MCF 10A (cell line): Measurements from ENCODE around the gene RERE. TPM values are rescaled to one million over a fixed set of nuclear protein-coding genes. Genes with fewer than 3 reads are reported as not detected.
A peak's percentile ranks its signal among the peaks of the same experiment; 100 is the strongest.
"Not testable (repeated sequence)": the region's sequence is repeated elsewhere in the genome, so short reads cannot be mapped to it uniquely, and the experiment has no call there.

Source experiments
- BruUV-seq: library from RNA; stranded (reverse); fragments of 400-500 nt; replicated peaks from 2 replicates; lab custom pipeline; 2021; lab: Mats Ljungman, UMichigan
- CTCF ChIA-PET: fragments of 300-600 bp; sonication (Branson Sonifier 250); formaldehyde crosslinking; extraction: SDS; loops from one replicate; lab custom pipeline; 2021; ENCODE audit warnings: antibody characterized with exemption, inconsistent platforms; lab: Yijun Ruan, JAX
- POLR2A ChIA-PET: fragments of 300-600, 350-650 bp; sonication (Branson Sonifier 250); formaldehyde crosslinking; extraction: SDS; loops from one replicate; lab custom pipeline; 2020; ENCODE audit warnings: antibody characterized with exemption, inconsistent platforms; lab: Yijun Ruan, JAX
- DNase-seq: peaks from one replicate; pipeline ENCODE4 v3.0.0-alpha.2; 2018; ENCODE audit not compliant: unreplicated experiment
- H3K27ac Mint-ChIP-seq: one replicate; pipeline ENCODE4 v1.8.0; 2022; ENCODE audit warnings: mild to moderate bottlenecking, low read depth, mixed read lengths; ENCODE audit not compliant: unreplicated experiment
- H3K27me3 Mint-ChIP-seq: one replicate; pipeline ENCODE4 v1.8.0; 2022; ENCODE audit warnings: mixed read lengths; ENCODE audit not compliant: insufficient read depth, unreplicated experiment
- H3K36me3 Mint-ChIP-seq: one replicate; pipeline ENCODE4 v1.8.0; 2022; ENCODE audit warnings: mild to moderate bottlenecking, moderate library complexity, mixed read lengths; ENCODE audit not compliant: insufficient read depth, unreplicated experiment
- H3K4me1 Mint-ChIP-seq: one replicate; pipeline ENCODE4 v1.8.0; 2022; ENCODE audit warnings: mixed read lengths; ENCODE audit not compliant: insufficient read depth, unreplicated experiment
- H3K4me3 Mint-ChIP-seq: one replicate; pipeline ENCODE4 v1.8.0; 2022; ENCODE audit warnings: mild to moderate bottlenecking, moderate library complexity, mixed read lengths; ENCODE audit not compliant: unreplicated experiment
- H3K9me3 Mint-ChIP-seq: one replicate; pipeline ENCODE4 v1.8.0; 2022; ENCODE audit warnings: mixed read lengths; ENCODE audit not compliant: unreplicated experiment
- intact Hi-C: fragments of 100-400 bp; cut with micrococcal nuclease; formaldehyde crosslinking; loops from 2 replicates; pipeline ENCODE4 v1.14.1; 2022
- total RNA-seq: library from RNA; stranded (reverse); gene quantifications from 2 replicates; pipeline ENCODE4 v1.2.3, GENCODE V29; 2022
- TF ChIP-seq, protein P1 (sequence below): fragments of 200-600 bp; IDR thresholded peaks from one replicate; pipeline ENCODE4 v1.8.0; 2022; ENCODE audit warnings: antibody characterized with exemption, mild to moderate bottlenecking; ENCODE audit not compliant: unreplicated experiment

Gene RERE
- total RNA-seq, 1 experiment from 2014 or later: 48.4 TPM

DNA sequence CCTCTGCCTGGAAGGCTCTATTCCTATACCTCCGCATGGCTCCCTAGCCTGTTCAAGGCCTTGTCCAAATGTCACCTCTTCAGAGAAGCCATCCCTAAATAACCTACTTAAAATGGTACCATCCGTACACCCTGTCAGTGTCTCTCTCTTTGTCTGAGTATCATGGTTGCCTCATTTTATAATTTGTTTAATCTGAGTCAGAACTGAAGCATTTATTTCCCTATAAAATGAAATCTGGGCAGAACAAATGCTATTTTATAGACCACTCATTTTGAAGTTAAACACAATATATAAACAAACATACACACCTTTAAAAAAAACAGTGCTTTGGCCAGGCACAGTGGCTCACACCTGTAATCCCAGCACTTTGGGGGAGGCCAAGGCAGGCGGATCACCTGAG, 30.2 kb downstream of the RERE start:
- Mint-ChIP-seq H3K27ac (no peak overlapping the region), H3K36me3 (peaks cover 6% of the 10 kb centered on the region), H3K27me3 (no peaks in the 10 kb centered on the region), H3K4me1 (peaks cover 20% of the 10 kb centered on the region), H3K4me3 (no peak overlapping the region), H3K9me3 (no peaks in the 10 kb centered on the region)
- ChIA-PET POLR2A (no interaction called here), CTCF (interaction anchor here (0.9 to 1.1 kb wide), 2 partner anchors 12 to 61 kb away, joined by 4 to 5 read pairs; no protein-coding TSS in a partner anchor)
- no peak for DNase-seq
- no TSS peak for BruUV-seq
- intact Hi-C loops: no loop called here
- TF ChIP-seq, protein P1, sequence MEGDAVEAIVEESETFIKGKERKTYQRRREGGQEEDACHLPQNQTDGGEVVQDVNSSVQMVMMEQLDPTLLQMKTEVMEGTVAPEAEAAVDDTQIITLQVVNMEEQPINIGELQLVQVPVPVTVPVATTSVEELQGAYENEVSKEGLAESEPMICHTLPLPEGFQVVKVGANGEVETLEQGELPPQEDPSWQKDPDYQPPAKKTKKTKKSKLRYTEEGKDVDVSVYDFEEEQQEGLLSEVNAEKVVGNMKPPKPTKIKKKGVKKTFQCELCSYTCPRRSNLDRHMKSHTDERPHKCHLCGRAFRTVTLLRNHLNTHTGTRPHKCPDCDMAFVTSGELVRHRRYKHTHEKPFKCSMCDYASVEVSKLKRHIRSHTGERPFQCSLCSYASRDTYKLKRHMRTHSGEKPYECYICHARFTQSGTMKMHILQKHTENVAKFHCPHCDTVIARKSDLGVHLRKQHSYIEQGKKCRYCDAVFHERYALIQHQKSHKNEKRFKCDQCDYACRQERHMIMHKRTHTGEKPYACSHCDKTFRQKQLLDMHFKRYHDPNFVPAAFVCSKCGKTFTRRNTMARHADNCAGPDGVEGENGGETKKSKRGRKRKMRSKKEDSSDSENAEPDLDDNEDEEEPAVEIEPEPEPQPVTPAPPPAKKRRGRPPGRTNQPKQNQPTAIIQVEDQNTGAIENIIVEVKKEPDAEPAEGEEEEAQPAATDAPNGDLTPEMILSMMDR: no peak

DNA sequence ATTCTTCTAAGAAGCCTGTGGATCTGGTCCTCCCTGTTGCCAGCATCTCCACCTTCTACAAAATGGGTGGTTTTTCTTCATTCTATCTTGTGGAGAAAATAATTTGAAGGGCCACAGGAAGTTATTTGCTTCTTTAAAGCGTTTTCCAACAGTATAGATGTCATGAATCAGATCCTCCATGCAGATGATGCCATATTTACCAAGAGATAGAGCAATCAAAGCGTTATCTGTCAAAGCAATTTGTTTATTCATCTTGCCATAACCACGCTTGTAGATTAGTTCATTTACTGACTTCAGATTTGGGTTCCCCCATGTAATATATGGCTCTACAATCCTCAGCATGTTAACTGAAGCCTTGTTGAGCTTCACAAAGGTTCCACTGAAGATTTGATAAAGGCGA, 31.2 kb downstream of the RERE start:
- H3K27ac Mint-ChIP-seq, H3K9me3 Mint-ChIP-seq, intact Hi-C loops, H3K4me3 Mint-ChIP-seq, H3K36me3 Mint-ChIP-seq, H3K27me3 Mint-ChIP-seq, DNase-seq, BruUV-seq: not testable (repeated sequence)
- peaks cover 25% of the 10 kb centered on the region for H3K4me1 Mint-ChIP-seq
- CTCF ChIA-PET: interaction anchor here (1.1 kb wide), 1 partner anchor 11 kb away, joined by 4 read pairs; no protein-coding TSS in a partner anchor
- POLR2A ChIA-PET: interaction anchor here (0.6 kb wide), 1 partner anchor 66 kb away, joined by 3 read pairs; no protein-coding TSS in a partner anchor

DNA sequence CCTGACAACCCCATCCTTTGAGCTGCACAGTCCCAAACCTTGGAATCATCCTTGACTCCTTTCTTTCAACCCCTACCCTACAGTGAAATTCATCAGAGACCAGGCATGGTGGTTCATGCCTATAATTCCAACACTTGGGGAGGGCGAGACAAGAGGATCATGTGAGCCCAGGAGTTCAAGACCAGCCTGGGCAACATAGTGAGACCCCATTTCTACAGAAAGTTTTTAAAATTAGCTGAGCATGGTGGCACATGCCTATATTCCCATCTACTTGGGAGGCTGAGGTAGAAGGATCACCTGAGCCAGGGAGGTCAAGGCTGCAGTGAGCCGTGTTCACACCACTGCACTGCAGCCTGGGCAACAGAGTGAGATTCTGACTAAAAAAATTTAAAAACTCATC, 34.5 kb downstream of the RERE start:
- DNase-seq: no peak
- intact Hi-C loops: no loop called here
- CTCF ChIA-PET: no interaction called here

DNA sequence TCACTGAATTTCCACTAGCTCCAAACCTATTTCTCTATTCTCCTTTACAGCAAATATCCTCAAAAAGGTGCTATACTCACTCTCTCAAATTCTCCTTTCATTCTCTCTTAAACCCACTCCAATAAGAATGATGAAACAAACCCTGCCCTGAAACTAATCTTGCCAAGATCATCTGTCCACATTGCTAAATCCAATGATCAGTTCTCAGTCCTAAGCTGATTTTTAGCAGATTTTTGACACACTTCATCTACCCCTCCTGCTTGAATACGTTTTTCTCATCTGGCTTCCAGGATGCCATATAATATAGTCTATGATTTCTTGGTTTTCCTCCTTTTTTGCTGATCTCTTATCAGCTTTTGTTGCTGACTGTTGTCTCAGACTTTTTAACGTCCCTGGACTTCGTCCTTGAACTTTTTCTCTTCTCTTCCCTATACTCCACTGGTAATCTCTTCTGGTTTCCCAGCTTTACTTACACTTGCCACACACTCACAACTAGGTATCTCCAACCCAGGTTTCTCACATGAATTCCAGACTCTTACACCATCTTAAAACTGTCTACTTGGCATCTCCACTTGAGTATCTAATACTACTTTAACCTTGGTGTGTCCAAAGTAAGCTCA, 35.3 kb downstream of the RERE start:
- no peak overlapping the region for H3K4me3 Mint-ChIP-seq
- ChIA-PET CTCF (no interaction called here), POLR2A (interaction anchor here (0.7 to 1.5 kb wide), 3 partner anchors 10 to 87 kb away, joined by 3 to 4 read pairs (median 3); no protein-coding TSS in a partner anchor)
- intact Hi-C loops: no loop called here
- H3K36me3 Mint-ChIP-seq: peaks cover 11% of the 10 kb centered on the region
- H3K9me3 Mint-ChIP-seq: no peaks in the 10 kb centered on the region
- peaks cover 9% of the 10 kb centered on the region for H3K4me1 Mint-ChIP-seq
- no TSS peak for BruUV-seq
- no peak for DNase-seq
- TF ChIP-seq, protein P1: no peak
- H3K27me3 Mint-ChIP-seq: no peaks in the 10 kb centered on the region
- H3K27ac Mint-ChIP-seq: peak overlapping the region; percentile 1

More for the DNA sequence above, 34.5 kb downstream of the RERE start:
- POLR2A ChIA-PET: interaction anchor here (1.5 kb wide), 1 partner anchor 14 kb away, joined by 4 read pairs; no protein-coding TSS in a partner anchor
- BruUV-seq: no TSS peak
- peaks cover 9% of the 10 kb centered on the region for H3K4me1 Mint-ChIP-seq
- peaks cover 11% of the 10 kb centered on the region for H3K36me3 Mint-ChIP-seq
- H3K27ac Mint-ChIP-seq: no peak overlapping the region
- H3K27me3 Mint-ChIP-seq: no peaks in the 10 kb centered on the region
- no peaks in the 10 kb centered on the region for H3K9me3 Mint-ChIP-seq
- TF ChIP-seq, protein P1: no peak
- H3K4me3 Mint-ChIP-seq: no peak overlapping the region
